Upper lobe of left lung (tissue), 4 donors: ENCODE results near the gene TMPRSS6.

ENCODE experiments used
- CTCF ChIP-seq, 6 experiments: fragments of 450-650 bp in 4 of 6; fragments of 200-600 bp in 2 of 6; sonication (generic) in 2 of 6; IDR thresholded peaks; one replicate each; pipeline ENCODE4 v1.5.1; 2016 to 2019; ENCODE audit warnings: antibody characterized with exemption in 6 of 6
- EP300 ChIP-seq, 4 donors: sonication (generic); formaldehyde crosslinking; IDR thresholded peaks; one replicate each; pipeline ENCODE4 v1.5.1; 2017; ENCODE audit warnings: antibody characterized with exemption in 4 of 4, control low read depth in 2 of 4
- POLR2A ChIP-seq, 4 donors: fragments of 450-650 bp; IDR thresholded peaks; one replicate each; pipeline ENCODE4 v1.5.1; 2016 to 2017; ENCODE audit warnings: antibody characterized with exemption in 4 of 4, mild to moderate bottlenecking in 2 of 4
- POLR2AphosphoS5 ChIP-seq, 2 donors: sonication (generic); formaldehyde crosslinking; IDR thresholded peaks; one replicate each; pipeline ENCODE4 v1.5.1; 2017; ENCODE audit warnings: antibody characterized with exemption in 2 of 2

GRCh38 chr22:37156686-37157435 is 47.3 kb upstream of the TMPRSS6 start:
- TF ChIP-seq CTCF (IDR thresholded peaks at IDR 0.05) (no peak), EP300 (IDR thresholded peaks at IDR 0.05) (no peak), POLR2A (IDR thresholded peaks at IDR 0.05) (no peak), POLR2AphosphoS5 (IDR thresholded peaks at IDR 0.05) (no peak)
